Hematopoietic multipotent progenitor cell (in vitro differentiated cells): ENCODE results near the gene TRIM15. TPM values are rescaled to one million over a fixed set of nuclear protein-coding genes. Genes with fewer than 3 reads are reported as not detected.
"Not testable (repeated sequence)": the region's sequence is repeated elsewhere in the genome, so short reads cannot be mapped to it uniquely, and the experiment has no call there.

Source experiments
- DNase-seq, 3 donors: peaks; one replicate each; pipeline ENCODE4 v3.0.0-alpha.2; 2011 to 2015; ENCODE audit warnings: low read depth in 2 of 3, low spot score in 2 of 3
- total RNA-seq: library from RNA; depleted of rRNA; stranded (reverse); fragments of >200 nt; gene quantifications from one replicate; pipeline ENCODE4 v1.2.3, GENCODE V29; 2012

The TRIM15 gene
- total RNA-seq, 1 donor = not detected

- DNase-seq = no peak
Observed at GRCh38 chr6:30160785-30161531, 2.4 kb upstream of the TRIM15 start, which contains the start of gene TRIM10. Gene TRIM10, minus strand, starts transcription at chr6:30161211. Its CDS starts 353 bp downstream, at chr6:30160858.

DNA sequence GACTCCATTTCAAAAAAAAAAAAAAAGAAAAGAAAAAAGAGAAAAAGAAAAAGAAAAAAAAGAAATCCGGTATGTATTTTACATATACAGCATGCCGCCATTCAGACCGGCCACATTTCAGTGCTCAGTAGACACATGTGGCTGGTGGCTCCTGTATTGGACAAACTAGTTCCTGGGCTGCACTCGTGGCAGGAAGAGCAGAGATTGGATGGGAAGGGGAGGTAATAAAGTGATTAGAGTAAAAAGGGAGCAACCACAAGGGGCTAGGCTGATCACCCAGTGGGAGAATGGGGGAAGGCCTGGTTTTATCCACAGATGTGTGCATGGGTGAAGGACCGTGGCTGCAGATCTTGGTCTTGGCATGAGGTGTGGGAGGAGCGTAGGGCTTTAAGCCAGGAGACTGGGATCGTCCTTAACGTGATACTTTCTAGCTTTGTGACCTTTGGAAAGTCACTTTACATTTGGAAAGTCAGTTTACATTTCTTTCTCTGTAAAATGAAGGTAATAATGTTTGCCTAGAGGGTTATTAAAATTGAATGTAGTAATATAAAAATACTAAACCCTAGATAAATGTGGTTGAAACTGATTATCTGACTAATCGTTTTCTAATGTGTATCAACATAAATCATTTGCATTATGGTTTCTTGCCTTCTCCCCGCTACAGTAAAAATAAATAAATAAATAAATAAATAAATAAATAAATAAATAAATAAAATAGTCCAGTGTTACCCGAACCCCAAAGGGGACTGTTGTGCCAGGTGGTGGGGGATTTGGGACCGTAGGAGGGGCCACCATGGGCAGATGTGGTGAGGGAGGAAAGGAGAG is 869 bp upstream of the TRIM15 start:
- DNase-seq = no peak

GRCh38 chr6:30163918-30164654 is 740 bp downstream of the TRIM15 start:
- DNase-seq = no peak

DNA sequence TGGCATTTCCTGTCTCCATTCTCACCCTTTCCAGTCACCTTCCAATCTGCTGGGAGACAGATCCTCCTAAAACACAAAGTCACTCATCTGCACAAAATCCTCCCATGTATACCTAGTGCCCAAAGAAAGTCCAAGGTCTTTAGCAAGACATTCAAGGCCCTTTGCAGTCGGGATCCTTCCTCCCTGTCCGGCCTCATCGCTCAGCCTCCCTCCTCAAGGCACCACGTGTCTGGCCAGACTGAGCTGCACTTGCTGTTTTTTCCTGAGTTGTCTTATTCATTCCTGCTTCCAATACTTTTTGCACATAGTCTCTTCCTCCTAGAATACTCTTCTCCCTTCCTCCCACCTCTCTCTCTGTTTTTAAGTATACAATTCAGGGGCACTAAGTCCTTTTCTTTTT is 1.4 kb downstream of the TRIM15 start:
- no peak for DNase-seq

DNA sequence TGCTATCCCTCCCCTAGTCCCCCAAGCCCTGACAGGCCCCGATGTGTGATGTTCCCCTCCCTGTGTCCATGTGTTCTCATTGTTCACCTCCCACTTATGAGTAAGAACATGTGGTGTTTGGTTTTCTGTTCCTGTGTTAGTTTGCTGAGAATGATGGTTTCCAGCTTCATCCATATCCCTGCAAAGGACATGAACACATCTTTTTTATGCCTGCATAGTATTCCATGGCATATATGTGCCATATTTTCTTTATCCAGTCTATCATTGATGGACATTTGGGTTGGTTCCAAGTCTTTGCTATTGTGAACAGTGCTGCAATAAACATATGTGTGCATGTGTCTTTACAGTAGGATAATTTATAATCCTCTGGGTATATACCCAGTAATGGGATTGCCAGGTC is 1.9 kb downstream of the TRIM15 start:
- not testable (repeated sequence) for DNase-seq

- peak in 1 of 3 donors; percentile 28 for DNase-seq
Observed at GRCh38 chr6:30167101-30167500, 3.8 kb downstream of the TRIM15 start.

DNA sequence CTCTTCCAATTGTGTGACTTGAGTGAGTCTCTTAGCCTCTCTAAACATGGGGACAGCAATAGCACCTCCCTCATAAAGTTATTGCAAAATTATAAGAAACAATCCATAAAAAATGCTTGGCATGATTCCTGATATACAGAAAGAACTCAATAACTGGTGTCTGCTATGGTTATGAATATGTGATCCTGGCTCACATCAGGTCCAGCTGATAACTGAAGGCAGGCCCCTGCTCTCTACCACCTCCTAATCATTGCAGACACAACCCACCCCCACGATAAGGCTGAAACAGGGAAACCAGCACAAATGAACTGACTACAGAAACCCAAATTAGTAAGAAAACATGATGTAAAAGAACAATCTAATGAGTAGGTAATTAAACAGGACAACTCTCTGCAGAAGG is 5.4 kb downstream of the TRIM15 start:
- DNase-seq = no peak

DNA sequence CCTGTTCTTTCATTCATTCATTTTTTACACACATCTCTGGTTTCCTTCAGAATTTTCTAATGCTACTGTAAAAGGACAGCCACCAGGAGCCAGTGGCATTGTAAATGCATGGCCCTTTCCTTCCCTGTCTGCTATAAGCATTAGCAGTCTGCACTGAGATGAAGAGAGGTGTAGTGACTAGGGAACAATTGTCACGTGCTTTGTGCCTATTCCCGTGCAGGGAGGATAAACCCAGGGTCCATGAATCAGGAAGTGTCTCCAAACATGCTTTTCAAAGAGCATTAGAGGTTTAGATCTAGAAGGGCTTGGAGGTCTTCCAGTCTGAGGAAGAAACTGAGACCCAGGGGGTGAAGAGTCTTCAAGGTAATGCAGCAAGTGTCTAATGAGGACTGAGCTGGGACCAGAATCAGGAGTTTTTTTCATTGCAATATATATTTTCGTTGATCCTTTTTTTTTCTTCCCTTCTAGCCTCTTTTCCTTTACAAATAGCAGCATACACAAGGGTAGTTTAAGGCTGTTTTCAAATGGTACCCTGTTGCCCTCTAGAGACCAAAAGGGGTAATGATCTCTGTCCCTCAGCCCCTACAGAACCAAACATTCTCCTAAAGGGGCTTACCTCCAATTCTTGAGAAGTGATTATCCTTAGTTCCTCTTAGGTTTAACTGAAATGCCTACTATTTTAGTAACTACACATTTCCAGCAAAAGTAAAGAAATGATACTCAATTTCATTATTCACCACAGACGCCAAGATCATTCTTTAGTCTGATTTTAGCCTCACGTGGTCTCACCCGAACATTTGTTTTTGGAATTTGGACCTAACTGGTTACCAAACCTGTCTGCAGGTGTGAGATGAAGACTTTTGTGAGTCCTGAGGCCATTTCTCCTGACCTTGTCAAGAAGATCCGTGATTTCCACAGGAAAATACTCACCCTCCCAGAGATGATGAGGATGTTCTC is 6.6 kb downstream of the TRIM15 start:
- peak in 2 of 3 donors; percentile 64 to 81 for DNase-seq

DNA sequence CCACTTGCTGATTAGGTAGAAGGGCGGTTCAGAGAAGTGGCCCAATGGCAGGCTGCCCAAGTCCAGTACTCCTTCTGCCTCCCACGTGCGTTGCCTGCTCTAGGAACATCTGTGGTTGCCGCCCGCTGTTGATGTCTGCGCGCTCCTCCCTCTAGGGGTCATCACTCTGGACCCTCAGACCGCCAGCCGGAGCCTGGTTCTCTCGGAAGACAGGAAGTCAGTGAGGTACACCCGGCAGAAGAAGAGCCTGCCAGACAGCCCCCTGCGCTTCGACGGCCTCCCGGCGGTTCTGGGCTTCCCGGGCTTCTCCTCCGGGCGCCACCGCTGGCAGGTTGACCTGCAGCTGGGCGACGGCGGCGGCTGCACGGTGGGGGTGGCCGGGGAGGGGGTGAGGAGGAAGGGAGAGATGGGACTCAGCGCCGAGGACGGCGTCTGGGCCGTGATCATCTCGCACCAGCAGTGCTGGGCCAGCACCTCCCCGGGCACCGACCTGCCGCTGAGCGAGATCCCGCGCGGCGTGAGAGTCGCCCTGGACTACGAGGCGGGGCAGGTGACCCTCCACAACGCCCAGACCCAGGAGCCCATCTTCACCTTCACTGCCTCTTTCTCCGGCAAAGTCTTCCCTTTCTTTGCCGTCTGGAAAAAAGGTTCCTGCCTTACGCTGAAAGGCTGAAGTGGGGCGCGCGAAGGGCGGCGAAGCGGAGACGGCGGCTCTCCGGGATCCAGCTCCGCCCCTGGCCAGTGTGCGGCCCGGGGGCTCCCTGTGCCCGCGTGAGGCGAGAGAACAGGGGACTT is 8.5 kb downstream of the TRIM15 start:
- no peak for DNase-seq

DNA sequence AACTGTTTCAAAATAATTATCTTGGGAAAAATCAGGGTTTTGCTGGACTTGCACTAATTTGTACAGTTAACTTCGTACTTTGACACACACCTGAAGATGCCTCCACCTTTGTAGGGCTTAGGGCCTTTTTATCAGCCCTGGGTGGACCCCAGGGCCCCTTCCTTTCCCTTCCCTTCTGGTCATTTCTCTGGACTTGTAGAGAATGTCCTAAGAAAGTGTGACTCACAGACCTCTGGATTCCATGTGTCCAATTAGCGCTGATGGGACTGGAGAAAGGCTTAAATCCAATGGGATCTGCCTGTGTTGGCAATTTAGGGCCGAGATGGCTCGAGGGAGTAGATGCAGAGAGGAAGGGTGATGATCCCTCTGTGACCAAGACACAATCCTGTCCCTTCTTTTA is 9.3 kb downstream of the TRIM15 start:
- no peak for DNase-seq

DNA sequence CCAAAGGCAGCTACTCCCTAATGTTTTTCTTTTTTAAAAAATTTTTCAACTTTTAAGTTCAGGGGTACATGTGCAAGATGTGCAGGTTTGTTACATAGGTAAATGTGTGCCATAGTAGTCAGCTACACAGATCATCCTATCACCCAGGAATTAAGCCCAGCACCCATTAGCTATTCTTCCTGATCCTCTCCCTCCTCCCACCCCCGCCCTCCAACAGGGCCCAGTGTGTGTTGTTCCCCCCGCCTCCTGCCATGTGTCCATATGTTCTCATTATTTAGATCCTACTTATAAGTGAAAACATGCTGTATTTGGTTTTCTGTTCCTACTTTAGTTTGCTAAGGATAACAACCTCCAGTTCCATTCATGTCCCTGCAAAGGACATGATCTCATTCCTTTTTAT is 12.4 kb downstream of the TRIM15 start:
- DNase-seq = no peak

DNA sequence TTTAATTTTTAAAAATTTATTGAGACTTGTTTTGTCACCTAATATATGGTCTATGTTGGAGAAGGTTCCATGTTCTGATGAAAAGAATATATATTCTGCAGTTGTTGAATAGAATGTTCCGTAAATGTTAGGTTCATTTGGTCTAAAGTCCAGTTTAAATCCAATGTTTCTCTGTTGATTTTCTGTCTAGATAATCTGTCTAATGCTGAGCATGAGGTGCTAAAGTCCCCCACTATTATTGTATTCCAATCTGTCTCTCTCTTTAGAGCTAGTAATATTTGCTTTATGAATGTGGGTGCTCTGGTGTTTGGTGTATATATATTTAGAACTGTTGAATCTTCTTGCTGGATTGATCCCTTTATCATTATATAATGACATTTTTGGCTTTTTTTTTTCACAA is 15.5 kb downstream of the TRIM15 start:
- DNase-seq = no peak

- DNase-seq = no peak
Observed at GRCh38 chr6:30180145-30180544, 16.8 kb downstream of the TRIM15 start.

- DNase-seq = no peak
Observed at GRCh38 chr6:30184417-30185031, 21.2 kb downstream of the TRIM15 start.

GRCh38 chr6:30185846-30186484 is 22.6 kb downstream of the TRIM15 start:
- DNase-seq = no peak

DNA sequence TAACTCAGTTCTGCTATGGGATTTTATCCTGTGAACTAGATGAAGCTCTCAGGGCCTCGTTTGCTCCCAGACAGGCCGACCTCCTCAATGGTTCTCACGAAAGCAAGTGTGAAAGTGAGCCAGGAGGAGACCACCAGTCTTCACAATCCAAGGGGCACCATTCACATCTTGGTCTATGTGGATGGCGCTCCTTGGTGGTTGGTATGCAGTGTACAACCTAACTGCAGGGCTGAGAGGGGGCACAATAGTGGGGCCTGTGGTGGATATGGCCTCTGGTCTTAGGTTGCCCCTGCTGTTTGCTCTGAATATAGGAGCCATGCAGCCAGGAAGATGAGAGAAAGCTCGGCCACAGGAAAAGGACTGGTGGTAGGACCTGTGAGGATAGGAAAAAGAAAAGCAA is 25.2 kb downstream of the TRIM15 start:
- no peak for DNase-seq

DNA sequence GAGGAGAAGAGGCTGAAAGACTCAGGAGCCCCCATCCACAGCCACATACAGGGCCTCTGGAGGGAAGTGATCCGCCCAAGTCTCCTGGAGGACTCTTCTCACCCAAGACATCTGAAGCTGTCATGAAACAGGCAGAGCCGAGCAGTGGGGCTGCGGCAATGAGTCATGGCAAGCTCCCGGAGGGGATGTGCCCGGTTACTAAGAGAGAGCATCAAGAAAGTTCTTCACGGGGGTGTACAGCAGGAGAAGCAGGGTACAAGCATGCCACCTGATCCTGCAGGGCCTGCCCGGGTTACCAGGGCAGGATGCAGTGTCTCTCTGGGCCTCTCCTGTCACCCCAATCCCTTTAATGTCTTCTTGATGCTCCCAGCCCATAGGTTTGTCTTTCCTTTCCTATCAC is 28.7 kb downstream of the TRIM15 start:
- DNase-seq = no peak
